Measurements from ENCODE around the gene PRSS1. TPM values are rescaled to one million over a fixed set of nuclear protein-coding genes. Genes with fewer than 3 reads are reported as not detected.

PRSS1 gene
- total and polyA plus RNA-seq, 2 experiments from 2014 or later: not detected

GRCh38 chr7:142788303-142789289 is 39.3 kb downstream of the PRSS1 start:
- Histone ChIP-seq H3K4me1 (ENCODE audit: insufficient read depth) (peaks cover 6% of the 10 kb centered on the region; the same call in 1 of the 2 replicates), H3K4me3 (no peak overlapping the region), H3K79me2 (replicated peaks; ENCODE audit: insufficient read depth) (no peaks in the 10 kb centered on the region), H3K9me2 (ENCODE audit: insufficient read depth) (peaks cover 11% of the 10 kb centered on the region; the same call in 1 of the 2 replicates), H4K20me1 (replicated peaks; ENCODE audit: insufficient read depth) (no peaks in the 10 kb centered on the region), H3K4me2 (no peak overlapping the region), H3K27me3 (ENCODE audit: insufficient read depth) (no peaks in the 10 kb centered on the region), H3K36me3 (ENCODE audit: insufficient read depth) (no peaks in the 10 kb centered on the region), H3F3A (replicated peaks; ENCODE audit: low read depth) (no peaks in the 10 kb centered on the region), H2AFZ (no peak overlapping the region), H3K27ac (ENCODE audit: low read depth) (no peak overlapping the region)
- Mint-ChIP-seq H3K27ac (no peak overlapping the region), H3K36me3 (ENCODE audit: low read depth) (no peaks in the 10 kb centered on the region; the same call in 2 of the 3 replicates), H3K4me3 (no peak overlapping the region), H3K4me1 (peaks cover 2% of the 10 kb centered on the region; the same call in 1 of the 3 replicates), H3K27me3 (ENCODE audit: insufficient read depth, low read depth, poor library complexity) (peaks cover 2% of the 10 kb centered on the region), H3K9me3 (no peaks in the 10 kb centered on the region; the same call in 2 of the 3 replicates)
- DNase-seq (ENCODE audit: low spot score): no peak
- no peak for TF ChIP-seq ETS1 (IDR thresholded peaks at IDR 0.05)
- no peak for TF ChIP-seq NANOG (IDR thresholded peaks at IDR 0.05; ENCODE audit: borderline replicate concordance)
- TF ChIP-seq CTCF (conservative IDR thresholded peaks at IDR 0.05; ENCODE audit: low read depth in 2 of 2): no peak
- TF ChIP-seq JUNB (IDR thresholded peaks at IDR 0.05; ENCODE audit: unreplicated experiment): no peak
- TF ChIP-seq POLR2AphosphoS5 (IDR thresholded peaks at IDR 0.05; ENCODE audit: low read depth): no peak
- TF ChIP-seq ZNF331 (CRISPR knock-in tag; IDR thresholded peaks at IDR 0.05; ENCODE audit: low read depth): no peak
- TF ChIP-seq REST (IDR thresholded peaks at IDR 0.05; ENCODE audit: unreplicated experiment): no peak
- TF ChIP-seq EZH2phosphoT487 (IDR thresholded peaks at IDR 0.05; ENCODE audit: unreplicated experiment): no peak
- TF ChIP-seq EZH2 (IDR thresholded peaks at IDR 0.05; ENCODE audit: low read depth, unreplicated experiment): no peak
- no peak for TF ChIP-seq ZNF114 (CRISPR knock-in tag; IDR thresholded peaks at IDR 0.05)
- no peak for TF ChIP-seq ZNF462 (CRISPR knock-in tag; IDR thresholded peaks at IDR 0.05)
- no peak for TF ChIP-seq STAT1 (IDR thresholded peaks at IDR 0.05; ENCODE audit: unreplicated experiment)
- no peak for TF ChIP-seq CREB1 (CRISPR knock-in tag; IDR thresholded peaks at IDR 0.05; ENCODE audit: low read depth)
- no peak for ATAC-seq

All from GM23338 (cell line).